H1 (cell line): ENCODE results near the gene ASB6.

Source experiments
- CEBPB ChIP-seq: IDR thresholded peaks from 2 replicates; pipeline ENCODE4 v1.6.1; 2012; ENCODE audit warnings: low read depth, low read length
- EP300 ChIP-seq, 2 experiments: IDR thresholded peaks; 1 replicate in 1 of 2; 2 replicates in 1 of 2; pipeline ENCODE4 v1.6.1; 2011 to 2012; ENCODE audit warnings: low read depth in 2 of 2, low read length in 2 of 2, mild to moderate bottlenecking in 2 of 2, borderline replicate concordance in 1 of 2, inconsistent platforms in 1 of 2, moderate library complexity in 1 of 2
- EZH2 ChIP-seq: fragments of 200-600 bp; sonication (generic); IDR thresholded peaks from 2 replicates; pipeline ENCODE4 v1.7.1; 2012; ENCODE audit warnings: low read depth, mild to moderate bottlenecking, moderate library complexity, low read length, inconsistent platforms; ENCODE audit not compliant: severe bottlenecking
- GABPA ChIP-seq: IDR thresholded peaks from 2 replicates; pipeline ENCODE4 v1.6.1; 2011; ENCODE audit warnings: mild to moderate bottlenecking, low read length, moderate library complexity, borderline replicate concordance; ENCODE audit not compliant: insufficient read depth
- KDM1A ChIP-seq: fragments of 200-600, 300-600 bp; sonication (generic); IDR thresholded peaks from 2 replicates; pipeline ENCODE4 v1.7.1; 2016; ENCODE audit warnings: mild to moderate bottlenecking, low read length, borderline replicate concordance
- NRF1 ChIP-seq: IDR thresholded peaks from 2 replicates; pipeline ENCODE4 v1.6.1; 2011; ENCODE audit warnings: mild to moderate bottlenecking, low read depth, low read length, improper control_type of control experiment
- SIRT6 ChIP-seq: IDR thresholded peaks from one replicate; pipeline ENCODE4 v1.7.1; 2012; ENCODE audit warnings: low read length, inconsistent platforms
- SP1 ChIP-seq: IDR thresholded peaks from 2 replicates; pipeline ENCODE4 v1.6.1; 2011; ENCODE audit warnings: low read depth, low read length
- SUZ12 ChIP-seq: fragments of 200-600 bp; sonication (generic); IDR thresholded peaks from 2 replicates; pipeline ENCODE4 v1.6.1; 2012; ENCODE audit warnings: mild to moderate bottlenecking, inconsistent platforms, low read length, moderate library complexity, mixed read lengths
- TAF1 ChIP-seq: IDR thresholded peaks from 2 replicates; pipeline ENCODE4 v1.6.1; 2011; ENCODE audit warnings: mild to moderate bottlenecking, low read depth, low read length
- ZNF274 ChIP-seq: IDR thresholded peaks from 2 replicates; pipeline ENCODE4 v1.7.0; 2012; ENCODE audit warnings: low read length, borderline replicate concordance; ENCODE audit errors: extremely low read depth
- TF ChIP-seq, protein P1 (sequence below), 3 experiments: IDR thresholded peaks; 1 replicate in 2 of 3; 2 replicates in 1 of 3; pipeline versions ENCODE4 v1.5.1 to v1.6.1; 2011; ENCODE audit warnings: low read length in 3 of 3, mild to moderate bottlenecking in 3 of 3, inconsistent platforms in 2 of 3, low read depth in 1 of 3, moderate library complexity in 1 of 3; ENCODE audit not compliant: insufficient read depth in 1 of 3; ENCODE audit errors: control extremely low read depth in 1 of 3

- no peak for TF ChIP-seq SP1
- TF ChIP-seq ZNF274, result no peak
- TF ChIP-seq EZH2, result no peak
- TF ChIP-seq EP300 (IDR thresholded peaks at IDR 0.05; ENCODE audit: borderline replicate concordance in 1 of 2, low read depth in 2 of 2, low read length in 2 of 2), result no peak
- no peak for TF ChIP-seq TAF1
- no peak for TF ChIP-seq KDM1A
- TF ChIP-seq, protein P1, sequence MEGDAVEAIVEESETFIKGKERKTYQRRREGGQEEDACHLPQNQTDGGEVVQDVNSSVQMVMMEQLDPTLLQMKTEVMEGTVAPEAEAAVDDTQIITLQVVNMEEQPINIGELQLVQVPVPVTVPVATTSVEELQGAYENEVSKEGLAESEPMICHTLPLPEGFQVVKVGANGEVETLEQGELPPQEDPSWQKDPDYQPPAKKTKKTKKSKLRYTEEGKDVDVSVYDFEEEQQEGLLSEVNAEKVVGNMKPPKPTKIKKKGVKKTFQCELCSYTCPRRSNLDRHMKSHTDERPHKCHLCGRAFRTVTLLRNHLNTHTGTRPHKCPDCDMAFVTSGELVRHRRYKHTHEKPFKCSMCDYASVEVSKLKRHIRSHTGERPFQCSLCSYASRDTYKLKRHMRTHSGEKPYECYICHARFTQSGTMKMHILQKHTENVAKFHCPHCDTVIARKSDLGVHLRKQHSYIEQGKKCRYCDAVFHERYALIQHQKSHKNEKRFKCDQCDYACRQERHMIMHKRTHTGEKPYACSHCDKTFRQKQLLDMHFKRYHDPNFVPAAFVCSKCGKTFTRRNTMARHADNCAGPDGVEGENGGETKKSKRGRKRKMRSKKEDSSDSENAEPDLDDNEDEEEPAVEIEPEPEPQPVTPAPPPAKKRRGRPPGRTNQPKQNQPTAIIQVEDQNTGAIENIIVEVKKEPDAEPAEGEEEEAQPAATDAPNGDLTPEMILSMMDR (IDR thresholded peaks at IDR 0.05; ENCODE audit: control extremely low read depth in 1 of 3, insufficient read depth in 1 of 3, low read depth in 1 of 3, low read length in 3 of 3), result no peak
- no peak for TF ChIP-seq SUZ12
- TF ChIP-seq NRF1, result no peak
- no peak for TF ChIP-seq GABPA
- no peak for TF ChIP-seq SIRT6
- TF ChIP-seq CEBPB, result no peak
These were observed 43.4 kb upstream of the ASB6 start for GRCh38 chr9:129685220-129685932.
